Lung (tissue), 12 donors: ENCODE measurements around the gene IFT80. TPM values are rescaled to one million over a fixed set of nuclear protein-coding genes. Genes with fewer than 3 reads are reported as not detected.

Experiments used
- ATAC-seq: fragments of 200-7000 bp; cut with Tn5 transposase; one replicate; pipeline ENCODE4 v1.9.1; 2020; ENCODE audit warnings: moderate number of reproducible peaks; ENCODE audit not compliant: insufficient read depth, low FRiP score
- DNase-seq, 3 donors: peaks; one replicate each; pipeline ENCODE4 v3.0.0-alpha.2; 2013 to 2017
- H3K27ac ChIP-seq, 2 donors: one replicate each; pipeline ENCODE4 v1.5.1; 2013; ENCODE audit warnings: mild to moderate bottlenecking in 2 of 2, moderate library complexity in 2 of 2, control low read depth in 1 of 2, inconsistent platforms in 1 of 2, low read depth in 1 of 2, low read length in 1 of 2
- H3K27me3 ChIP-seq, 3 donors: one replicate each; pipeline ENCODE4 v1.5.1; 2013; ENCODE audit warnings: low read length in 2 of 3; ENCODE audit not compliant: control insufficient read depth in 3 of 3, insufficient read depth in 3 of 3
- H3K36me3 ChIP-seq, 4 donors: one replicate each; pipeline ENCODE4 v1.5.1; 2013; ENCODE audit warnings: low read length in 4 of 4, mild to moderate bottlenecking in 1 of 4, moderate library complexity in 1 of 4; ENCODE audit not compliant: control insufficient read depth in 4 of 4, insufficient read depth in 4 of 4
- H3K4me1 ChIP-seq, 5 donors: one replicate each; pipeline ENCODE4 v1.5.1; 2013; ENCODE audit warnings: low read length in 5 of 5, mild to moderate bottlenecking in 2 of 5, moderate library complexity in 1 of 5; ENCODE audit not compliant: control insufficient read depth in 5 of 5, insufficient read depth in 5 of 5
- H3K4me3 ChIP-seq: one replicate; pipeline ENCODE4 v1.5.1; 2013; ENCODE audit warnings: mild to moderate bottlenecking, control low read depth, moderate library complexity
- H3K9ac ChIP-seq, 2 donors: one replicate each; pipeline ENCODE4 v1.5.1; 2013; ENCODE audit warnings: low read length in 2 of 2, control low read depth in 1 of 2; ENCODE audit not compliant: insufficient read depth in 1 of 2
- H3K9me3 ChIP-seq, 4 donors: one replicate each; pipeline ENCODE4 v1.5.1; 2013; ENCODE audit warnings: low read length in 3 of 4, mild to moderate bottlenecking in 1 of 4, moderate library complexity in 1 of 4; ENCODE audit not compliant: control insufficient read depth in 4 of 4, insufficient read depth in 3 of 4
- WGBS, 2 donors: extraction: QIAGEN DNeasy Blood & Tissue Kit; methylation state at CpG; one replicate each; pipeline ENCODE4 v1.1.7; 2013; 5-methylcytosine and 5-hydroxymethylcytosine counted together
- polyA plus RNA-seq, 2 donors: library from polyadenylated mRNA; stranded (reverse); fragments of 200-250 nt; gene quantifications; one replicate each; pipeline ENCODE4 v1.2.1, GENCODE V29; 2013
- total RNA-seq, 2 donors: library from RNA; depleted of rRNA in 1 of 2; stranded (reverse); fragments of >200 nt in 1 of 2; gene quantifications; one replicate each; pipeline ENCODE4 v1.2.1, GENCODE V29; 2014 to 2021
- TF ChIP-seq, protein P1 (sequence below): IDR thresholded peaks from 2 replicates; pipeline ENCODE4 v1.5.1; 2012; ENCODE audit warnings: mild to moderate bottlenecking; ENCODE audit errors: control extremely low read depth, extremely low read depth
- donor health status: control.
- donor health status: control.
- donor health status: Bipolar disorder and iron deficiency.
- donor health status: healthy.
- donor health status: DM: yes; HTN: yes; CAD: no.

Gene IFT80
- total and polyA plus RNA-seq, 4 donors: 13.1 to 114 (median 27.9) TPM

- no peaks in the 10 kb centered on the region for H3K27me3 ChIP-seq
- H3K9me3 ChIP-seq: no peaks in the 10 kb centered on the region
- H3K4me1 ChIP-seq: no peaks in the 10 kb centered on the region
- TF ChIP-seq, protein P1, sequence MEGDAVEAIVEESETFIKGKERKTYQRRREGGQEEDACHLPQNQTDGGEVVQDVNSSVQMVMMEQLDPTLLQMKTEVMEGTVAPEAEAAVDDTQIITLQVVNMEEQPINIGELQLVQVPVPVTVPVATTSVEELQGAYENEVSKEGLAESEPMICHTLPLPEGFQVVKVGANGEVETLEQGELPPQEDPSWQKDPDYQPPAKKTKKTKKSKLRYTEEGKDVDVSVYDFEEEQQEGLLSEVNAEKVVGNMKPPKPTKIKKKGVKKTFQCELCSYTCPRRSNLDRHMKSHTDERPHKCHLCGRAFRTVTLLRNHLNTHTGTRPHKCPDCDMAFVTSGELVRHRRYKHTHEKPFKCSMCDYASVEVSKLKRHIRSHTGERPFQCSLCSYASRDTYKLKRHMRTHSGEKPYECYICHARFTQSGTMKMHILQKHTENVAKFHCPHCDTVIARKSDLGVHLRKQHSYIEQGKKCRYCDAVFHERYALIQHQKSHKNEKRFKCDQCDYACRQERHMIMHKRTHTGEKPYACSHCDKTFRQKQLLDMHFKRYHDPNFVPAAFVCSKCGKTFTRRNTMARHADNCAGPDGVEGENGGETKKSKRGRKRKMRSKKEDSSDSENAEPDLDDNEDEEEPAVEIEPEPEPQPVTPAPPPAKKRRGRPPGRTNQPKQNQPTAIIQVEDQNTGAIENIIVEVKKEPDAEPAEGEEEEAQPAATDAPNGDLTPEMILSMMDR: no peak
- ATAC-seq: no peak
- WGBS, 2 donors: 90 to 95% methylated on average over 1 of the region's 1 CpG
- no peak for DNase-seq
- H3K27ac ChIP-seq: no peak overlapping the region
- no peak overlapping the region for H3K4me3 ChIP-seq
- H3K36me3 ChIP-seq: peaks cover 3 to 50% (median 11%) of the 10 kb centered on the region in 4 donors
- no peak overlapping the region for H3K9ac ChIP-seq
Observed at GRCh38 chr3:160435747-160436146, 36.7 kb upstream of the IFT80 start.

- no peaks in the 10 kb centered on the region for H3K27me3 ChIP-seq
- TF ChIP-seq, protein P1: no peak
- H3K9ac ChIP-seq: no peak overlapping the region
- no peak overlapping the region for H3K27ac ChIP-seq
- H3K4me1 ChIP-seq: no peaks in the 10 kb centered on the region
- ATAC-seq (no peak), DNase-seq (no peak)
- H3K36me3 ChIP-seq: peaks cover 3 to 53% (median 13%) of the 10 kb centered on the region in 4 donors
- H3K4me3 ChIP-seq: no peak overlapping the region
- 85 to 88% methylated on average over 2 of the region's 2 CpGs for WGBS, 2 donors
- no peaks in the 10 kb centered on the region for H3K9me3 ChIP-seq
Observed at GRCh38 chr3:160435095-160435494, 36.1 kb upstream of the IFT80 start.

DNA sequence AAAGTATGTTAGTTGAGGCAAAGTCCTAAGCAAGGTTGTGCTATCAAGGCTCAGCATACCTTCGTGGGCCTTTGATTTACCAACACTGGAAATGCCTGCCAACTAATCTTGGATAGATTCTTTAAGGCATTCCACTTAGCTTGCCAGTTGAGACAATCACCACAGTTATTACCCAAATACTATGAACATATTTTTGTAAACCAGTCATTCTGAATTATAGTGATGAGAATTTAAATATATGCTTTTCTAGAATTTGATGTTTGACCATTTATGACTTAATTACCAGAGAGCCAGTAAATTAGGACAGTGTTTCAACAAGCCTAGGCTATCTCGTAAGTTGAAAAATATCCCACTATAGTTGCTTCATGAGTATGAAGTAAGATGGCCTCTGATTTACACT, 35.0 kb upstream of the IFT80 start:
- no peaks in the 10 kb centered on the region for H3K27me3 ChIP-seq
- no peak overlapping the region for H3K4me3 ChIP-seq
- no peaks in the 10 kb centered on the region for H3K9me3 ChIP-seq
- 70 to 75% methylated on average over 2 of the region's 2 CpGs for whole genome bisulfite sequencing, 2 donors
- H3K27ac ChIP-seq: no peak overlapping the region
- H3K4me1 ChIP-seq: no peaks in the 10 kb centered on the region
- no peak overlapping the region for H3K9ac ChIP-seq
- TF ChIP-seq, protein P1: no peak
- peaks cover 3 to 56% (median 16%) of the 10 kb centered on the region in 4 donors for H3K36me3 ChIP-seq
- DNase-seq (no peak), ATAC-seq (no peak)

DNA sequence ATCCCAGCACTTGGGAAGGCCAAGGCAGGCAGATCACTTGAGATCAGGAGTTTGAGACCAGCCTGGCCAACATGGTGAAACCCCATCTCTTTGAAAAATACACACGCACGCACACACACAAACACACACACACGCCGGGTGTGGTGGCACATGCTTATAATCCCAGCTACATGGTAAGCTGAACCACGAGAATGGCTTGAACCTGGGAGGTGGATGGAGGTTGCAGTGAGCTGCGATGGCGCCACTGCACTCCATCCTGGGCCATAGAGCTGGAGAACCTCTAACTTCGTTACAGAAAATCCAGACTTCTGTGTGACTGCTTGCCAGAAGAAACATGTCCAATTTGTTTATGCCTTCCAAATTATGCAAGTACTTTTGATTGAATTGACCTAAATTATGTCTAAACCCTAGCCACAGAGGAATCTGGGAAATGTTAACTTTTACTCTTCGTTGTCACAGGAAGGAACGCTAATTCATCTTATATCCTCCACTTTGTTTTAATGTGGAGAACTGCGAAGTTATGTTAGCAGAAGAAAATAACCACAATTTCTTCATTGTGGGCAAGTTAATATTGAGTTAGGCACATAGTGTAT, 28.9 kb upstream of the IFT80 start:
- Histone ChIP-seq H3K9me3 (no peaks in the 10 kb centered on the region), H3K9ac (no peak overlapping the region), H3K27me3 (no peaks in the 10 kb centered on the region), H3K4me1 (no peaks in the 10 kb centered on the region), H3K4me3 (no peak overlapping the region), H3K36me3 (peaks cover 10 to 62% (median 44%) of the 10 kb centered on the region in 4 donors), H3K27ac (no peak overlapping the region)
- TF ChIP-seq, protein P1: no peak
- DNase-seq (no peak), ATAC-seq (no peak)
- WGBS, 2 donors: 90 to 93% methylated on average over 11 of the region's 11 CpGs
